ENCODE measurements around the gene EFEMP2. TPM values are rescaled to one million over a fixed set of nuclear protein-coding genes. Genes with fewer than 3 reads are reported as not detected.

Gene EFEMP2
- total RNA-seq, 4 donors from 2014 or later, result 3.6 to 29.0 (median 10.2) TPM

GRCh38 chr11:65897020-65897471 lies 24.4 kb upstream of the EFEMP2 start:
- H3K36me3 ChIP-seq, result peaks cover 0 to 22% (median 0%) of the 10 kb centered on the region in 3 donors
- no peak for DNase-seq
- peaks cover 29 to 74% (median 31%) of the 10 kb centered on the region in 3 donors for H3K4me1 ChIP-seq
- H3K27me3 ChIP-seq, result peaks cover 0 to 11% (median 0%) of the 10 kb centered on the region in 4 donors
- WGBS, 2 donors, result 53 to 67% methylated on average over 1 to 4 of the region's 4 CpGs
- H3K27ac ChIP-seq, result no peak overlapping the region
- H3K4me3 ChIP-seq, result no peak overlapping the region
- intact Hi-C loops (cut with DNase I), result no loop called here
- TF ChIP-seq, protein P1, sequence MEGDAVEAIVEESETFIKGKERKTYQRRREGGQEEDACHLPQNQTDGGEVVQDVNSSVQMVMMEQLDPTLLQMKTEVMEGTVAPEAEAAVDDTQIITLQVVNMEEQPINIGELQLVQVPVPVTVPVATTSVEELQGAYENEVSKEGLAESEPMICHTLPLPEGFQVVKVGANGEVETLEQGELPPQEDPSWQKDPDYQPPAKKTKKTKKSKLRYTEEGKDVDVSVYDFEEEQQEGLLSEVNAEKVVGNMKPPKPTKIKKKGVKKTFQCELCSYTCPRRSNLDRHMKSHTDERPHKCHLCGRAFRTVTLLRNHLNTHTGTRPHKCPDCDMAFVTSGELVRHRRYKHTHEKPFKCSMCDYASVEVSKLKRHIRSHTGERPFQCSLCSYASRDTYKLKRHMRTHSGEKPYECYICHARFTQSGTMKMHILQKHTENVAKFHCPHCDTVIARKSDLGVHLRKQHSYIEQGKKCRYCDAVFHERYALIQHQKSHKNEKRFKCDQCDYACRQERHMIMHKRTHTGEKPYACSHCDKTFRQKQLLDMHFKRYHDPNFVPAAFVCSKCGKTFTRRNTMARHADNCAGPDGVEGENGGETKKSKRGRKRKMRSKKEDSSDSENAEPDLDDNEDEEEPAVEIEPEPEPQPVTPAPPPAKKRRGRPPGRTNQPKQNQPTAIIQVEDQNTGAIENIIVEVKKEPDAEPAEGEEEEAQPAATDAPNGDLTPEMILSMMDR (IDR thresholded peaks at IDR 0.05), result no peak
- TF ChIP-seq POLR2A (IDR thresholded peaks at IDR 0.05), result no peak
- H3K9me3 ChIP-seq, result no peaks in the 10 kb centered on the region

DNA sequence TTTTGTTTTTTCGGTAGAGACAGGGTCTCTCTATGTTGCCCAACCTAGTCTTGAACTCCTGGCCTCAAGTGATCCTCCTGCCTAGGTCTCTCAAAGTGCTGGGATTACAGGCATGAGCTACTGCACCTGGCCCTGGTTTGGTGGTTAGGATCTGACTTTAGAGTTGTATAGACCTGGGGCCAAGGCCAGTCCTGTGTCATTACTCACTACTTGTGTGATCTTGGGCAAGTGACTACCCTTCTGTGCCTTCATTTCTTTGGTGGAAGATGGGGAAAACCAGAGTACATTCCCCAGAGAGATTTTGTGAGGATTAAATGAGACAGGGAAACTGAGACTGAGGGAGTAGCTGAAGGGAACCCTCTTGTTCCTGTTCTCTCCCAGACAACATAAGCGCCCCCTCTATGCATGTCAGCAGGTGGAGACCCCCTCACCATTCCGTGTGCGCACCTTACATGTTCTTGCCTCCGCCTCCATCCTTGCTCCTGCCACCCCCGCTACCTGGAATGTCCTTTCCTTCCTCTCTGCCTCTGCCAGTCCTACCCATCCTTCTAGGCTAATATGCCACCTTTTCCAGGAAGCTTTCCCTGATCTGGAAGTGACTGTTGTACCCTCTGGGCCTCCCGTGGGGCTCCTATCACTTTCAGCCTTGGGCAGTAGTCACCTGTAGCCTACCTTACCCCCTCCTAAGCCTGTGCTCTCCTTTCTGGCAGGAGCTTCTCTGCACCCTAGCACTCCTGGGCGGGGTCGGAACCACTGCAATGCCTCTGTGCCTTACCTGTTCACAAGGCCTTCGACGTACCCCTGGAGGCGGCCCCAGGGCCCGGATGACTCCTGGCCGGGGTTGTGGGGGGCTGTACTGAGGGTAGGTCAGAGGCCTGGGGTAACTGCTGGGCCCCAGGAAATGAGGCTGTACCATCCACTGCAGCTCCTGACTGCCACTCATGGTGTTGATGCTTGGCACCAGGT lies 23.7 kb upstream of the EFEMP2 start:
- WGBS, 2 donors, result 80 to 91% methylated on average over 7 to 8 of the region's 14 CpGs
- DNase-seq, result no peak
- Histone ChIP-seq H3K4me3 (no peak overlapping the region), H3K9me3 (no peaks in the 10 kb centered on the region), H3K4me1 (peaks cover 36 to 75% (median 38%) of the 10 kb centered on the region in 3 donors), H3K27ac (no peak overlapping the region), H3K36me3 (peaks cover 0 to 23% (median 0%) of the 10 kb centered on the region in 3 donors), H3K27me3 (peaks cover 0 to 11% (median 0%) of the 10 kb centered on the region in 4 donors)
- TF ChIP-seq, protein P1 (IDR thresholded peaks at IDR 0.05), result no peak
- TF ChIP-seq POLR2A (IDR thresholded peaks at IDR 0.05), result no peak
- intact Hi-C loops (cut with DNase I), result no loop called here

- TF ChIP-seq POLR2A (IDR thresholded peaks at IDR 0.05), result no peak
- TF ChIP-seq, protein P1 (IDR thresholded peaks at IDR 0.05), result no peak
- peaks cover 39 to 76% (median 41%) of the 10 kb centered on the region in 3 donors for H3K4me1 ChIP-seq
- H3K27me3 ChIP-seq, result peaks cover 0 to 11% (median 0%) of the 10 kb centered on the region in 4 donors
- no peaks in the 10 kb centered on the region for H3K9me3 ChIP-seq
- intact Hi-C loops (cut with DNase I), result no loop called here
- WGBS, 2 donors, result 74 to 75% methylated on average over 5 of the region's 5 CpGs
- peaks cover 0 to 23% (median 0%) of the 10 kb centered on the region in 3 donors for H3K36me3 ChIP-seq
- DNase-seq, result no peak
- no peak overlapping the region for H3K4me3 ChIP-seq
- no peak overlapping the region for H3K27ac ChIP-seq
Measured at GRCh38 chr11:65895482-65895981, 22.9 kb upstream of the EFEMP2 start.

- Histone ChIP-seq H3K36me3 (peaks cover 0 to 23% (median 0%) of the 10 kb centered on the region in 3 donors), H3K27me3 (peaks cover 0 to 2% (median 0%) of the 10 kb centered on the region in 4 donors), H3K4me3 (peak overlapping the region in 3 of 4 donors; percentile 11 to 54 (median 15)), H3K4me1 (peaks cover 45 to 76% (median 45%) of the 10 kb centered on the region in 3 donors), H3K27ac (peak overlapping the region; percentile 68 to 98 (median 97)), H3K9me3 (no peaks in the 10 kb centered on the region)
- WGBS, 2 donors, result 58 to 83% methylated on average over 6 to 11 of the region's 16 CpGs
- intact Hi-C loops (cut with DNase I), result no loop called here
- DNase-seq, result no peak
- TF ChIP-seq, protein P1 (IDR thresholded peaks at IDR 0.05), result no peak
- peak in 1 of 4 donors; percentile 33 for TF ChIP-seq POLR2A (IDR thresholded peaks at IDR 0.05)
Measured at GRCh38 chr11:65894034-65894591, 21.5 kb upstream of the EFEMP2 start.

All from esophagus squamous epithelium (tissue), 5 donors.